HG02588 (cell line): ENCODE measurements around the gene PCDHA5.
"Not testable (repeated sequence)": the region's sequence is repeated elsewhere in the genome, so short reads cannot be mapped to it uniquely, and the experiment has no call there.

Experiments used
- ATAC-seq: cut with Tn5 transposase; IDR thresholded peaks from one replicate; pipeline ENCODE4 v1.9.1; 2021; ENCODE audit warnings: mild to moderate bottlenecking, moderate library complexity; ENCODE audit not compliant: unreplicated experiment

PCDHA5 gene

GRCh38 chr5:140822969-140823368, 1.6 kb downstream of the PCDHA5 start:
- ATAC-seq = not testable (repeated sequence)

- no peak for ATAC-seq
Observed at GRCh38 chr5:140823475-140823874, 2.1 kb downstream of the PCDHA5 start.

- ATAC-seq = no peak
Observed at GRCh38 chr5:140827704-140828361, 6.4 kb downstream of the PCDHA5 start, which contains the start of gene PCDHA6. TSS of gene PCDHA6 (plus strand) at chr5:140827960. CDS start at chr5:140828092, 132 bp downstream.

- ATAC-seq = no peak
Observed at GRCh38 chr5:140828362-140828737, 6.9 kb downstream of the PCDHA5 start.

- not testable (repeated sequence) for ATAC-seq
Observed at GRCh38 chr5:140829511-140830501, 8.4 kb downstream of the PCDHA5 start.

GRCh38 chr5:140833993-140834392, 12.6 kb downstream of the PCDHA5 start, which contains the start of gene PCDHA7:
TSS of gene PCDHA7 (plus strand) at chr5:140834269. CDS start at chr5:140834384, 115 bp downstream.
- ATAC-seq = no peak

GRCh38 chr5:140834439-140835008, 13.1 kb downstream of the PCDHA5 start:
- not testable (repeated sequence) for ATAC-seq

- ATAC-seq = no peak
Observed at GRCh38 chr5:140835622-140836510, 14.5 kb downstream of the PCDHA5 start.

GRCh38 chr5:140840978-140841962, 19.9 kb downstream of the PCDHA5 start, which contains the start of gene PCDHA8:
TSS of gene PCDHA8 (plus strand) at chr5:140841187. CDS start at chr5:140841322, 135 bp downstream.
- no peak for ATAC-seq

- no peak for ATAC-seq
Observed at GRCh38 chr5:140842798-140843733, 21.7 kb downstream of the PCDHA5 start.

GRCh38 chr5:140848139-140849102, 27.0 kb downstream of the PCDHA5 start, which contains the start of gene PCDHA9:
TSS of gene PCDHA9 (plus strand) at chr5:140848382. CDS start at chr5:140848496, 114 bp downstream.
- ATAC-seq = not testable (repeated sequence)

GRCh38 chr5:140849831-140850634, 28.6 kb downstream of the PCDHA5 start:
- not testable (repeated sequence) for ATAC-seq

- ATAC-seq = no peak
Observed at GRCh38 chr5:140855772-140856674, 34.6 kb downstream of the PCDHA5 start, which contains the start of gene PCDHA10. TSS of gene PCDHA10 (plus strand) at chr5:140855897. CDS start at chr5:140856049, 152 bp downstream.

- ATAC-seq = no peak
Observed at GRCh38 chr5:140857177-140857986, 36.0 kb downstream of the PCDHA5 start.
